Gastroesophageal sphincter (tissue), 3 donors: ENCODE measurements around the gene LARGE1.

Experiments
- POLR2A ChIP-seq, 2 donors: fragments of 450-650 bp; IDR thresholded peaks; one replicate each; pipeline ENCODE4 v1.6.1; 2017; ENCODE audit warnings: antibody characterized with exemption in 2 of 2, mild to moderate bottlenecking in 2 of 2, moderate library complexity in 1 of 2
- POLR2AphosphoS5 ChIP-seq: sonication (generic); formaldehyde crosslinking; IDR thresholded peaks from one replicate; pipeline ENCODE4 v1.6.1; 2017; ENCODE audit warnings: antibody characterized with exemption
- TF ChIP-seq, protein P1 (sequence below), 4 experiments: fragments of 200-600 bp in 2 of 4; fragments of 450-650 bp in 2 of 4; sonication (generic) in 1 of 4; IDR thresholded peaks; one replicate each; pipeline ENCODE4 v1.5.1; 2017 to 2019; ENCODE audit warnings: antibody characterized with exemption in 4 of 4, mild to moderate bottlenecking in 2 of 4, moderate library complexity in 2 of 4

- no peak for TF ChIP-seq POLR2A (IDR thresholded peaks at IDR 0.05)
- TF ChIP-seq, protein P1, sequence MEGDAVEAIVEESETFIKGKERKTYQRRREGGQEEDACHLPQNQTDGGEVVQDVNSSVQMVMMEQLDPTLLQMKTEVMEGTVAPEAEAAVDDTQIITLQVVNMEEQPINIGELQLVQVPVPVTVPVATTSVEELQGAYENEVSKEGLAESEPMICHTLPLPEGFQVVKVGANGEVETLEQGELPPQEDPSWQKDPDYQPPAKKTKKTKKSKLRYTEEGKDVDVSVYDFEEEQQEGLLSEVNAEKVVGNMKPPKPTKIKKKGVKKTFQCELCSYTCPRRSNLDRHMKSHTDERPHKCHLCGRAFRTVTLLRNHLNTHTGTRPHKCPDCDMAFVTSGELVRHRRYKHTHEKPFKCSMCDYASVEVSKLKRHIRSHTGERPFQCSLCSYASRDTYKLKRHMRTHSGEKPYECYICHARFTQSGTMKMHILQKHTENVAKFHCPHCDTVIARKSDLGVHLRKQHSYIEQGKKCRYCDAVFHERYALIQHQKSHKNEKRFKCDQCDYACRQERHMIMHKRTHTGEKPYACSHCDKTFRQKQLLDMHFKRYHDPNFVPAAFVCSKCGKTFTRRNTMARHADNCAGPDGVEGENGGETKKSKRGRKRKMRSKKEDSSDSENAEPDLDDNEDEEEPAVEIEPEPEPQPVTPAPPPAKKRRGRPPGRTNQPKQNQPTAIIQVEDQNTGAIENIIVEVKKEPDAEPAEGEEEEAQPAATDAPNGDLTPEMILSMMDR (IDR thresholded peaks at IDR 0.05) = no peak
- TF ChIP-seq POLR2AphosphoS5 = no peak
These were observed 25.8 kb downstream of the LARGE1 start for GRCh38 chr22:33894515-33894914.
